SJCRH30 (cell line): ENCODE measurements around the gene NEIL1. TPM values are rescaled to one million over a fixed set of nuclear protein-coding genes. Genes with fewer than 3 reads are reported as not detected.
"Not testable (repeated sequence)": the region's sequence is repeated elsewhere in the genome, so short reads cannot be mapped to it uniquely, and the experiment has no call there.

Experiments
- DNase-seq, 2 experiments: peaks; one replicate each; pipeline ENCODE4 v3.0.0-alpha.2; 2015 to 2020
- H3K27ac ChIP-seq: fragments of 250-450 bp; sonication (Bioruptor Pico); 2 replicates; pipeline ENCODE4 v1.5.1; 2020; ENCODE audit warnings: mild to moderate bottlenecking, moderate library complexity
- H3K27me3 ChIP-seq: fragments of 250-450 bp; sonication (Bioruptor Pico); 2 replicates; pipeline ENCODE4 v1.5.1; 2020; ENCODE audit warnings: mild to moderate bottlenecking, moderate library complexity
- H3K36me3 ChIP-seq: fragments of 250-450 bp; sonication (Bioruptor Pico); 2 replicates; pipeline ENCODE4 v1.5.1; 2020; ENCODE audit warnings: mild to moderate bottlenecking, moderate library complexity
- H3K4me1 ChIP-seq: fragments of 250-450 bp; sonication (Bioruptor Pico); 2 replicates; pipeline ENCODE4 v1.5.1; 2020; ENCODE audit warnings: mild to moderate bottlenecking, moderate library complexity
- H3K4me3 ChIP-seq: fragments of 250-450 bp; sonication (Bioruptor Pico); 2 replicates; pipeline ENCODE4 v1.5.1; 2020; ENCODE audit warnings: mild to moderate bottlenecking, moderate library complexity
- H3K9me3 ChIP-seq: fragments of 250-450 bp; sonication (Bioruptor Pico); replicated peaks from 2 replicates; pipeline ENCODE4 v1.5.1; 2020; ENCODE audit warnings: mild to moderate bottlenecking, moderate library complexity
- total RNA-seq: library from RNA; depleted of rRNA; stranded (reverse); fragments of >200 nt; shearing (Covaris generic); gene quantifications from 2 replicates; pipeline ENCODE4 v1.2.3, GENCODE V29; 2014

NEIL1 gene
- total RNA-seq, 1 experiment from 2014 or later, result 2.0 TPM

- Histone ChIP-seq H3K4me1 (peaks cover 8% of the 10 kb centered on the region), H3K9me3 (no peaks in the 10 kb centered on the region), H3K36me3 (no peaks in the 10 kb centered on the region), H3K27ac (no peak overlapping the region), H3K4me3 (no peak overlapping the region), H3K27me3 (no peaks in the 10 kb centered on the region)
- DNase-seq, result no peak
Observed at GRCh38 chr15:75325922-75326321, 20.9 kb upstream of the NEIL1 start.

- no peak for DNase-seq
- H3K27ac ChIP-seq, result no peak overlapping the region
- H3K4me1 ChIP-seq, result peaks cover 8% of the 10 kb centered on the region
- no peaks in the 10 kb centered on the region for H3K27me3 ChIP-seq
- no peak overlapping the region for H3K4me3 ChIP-seq
- H3K36me3 ChIP-seq, result no peaks in the 10 kb centered on the region
- H3K9me3 ChIP-seq, result no peaks in the 10 kb centered on the region
Observed at GRCh38 chr15:75327005-75327404, 19.8 kb upstream of the NEIL1 start.

DNA sequence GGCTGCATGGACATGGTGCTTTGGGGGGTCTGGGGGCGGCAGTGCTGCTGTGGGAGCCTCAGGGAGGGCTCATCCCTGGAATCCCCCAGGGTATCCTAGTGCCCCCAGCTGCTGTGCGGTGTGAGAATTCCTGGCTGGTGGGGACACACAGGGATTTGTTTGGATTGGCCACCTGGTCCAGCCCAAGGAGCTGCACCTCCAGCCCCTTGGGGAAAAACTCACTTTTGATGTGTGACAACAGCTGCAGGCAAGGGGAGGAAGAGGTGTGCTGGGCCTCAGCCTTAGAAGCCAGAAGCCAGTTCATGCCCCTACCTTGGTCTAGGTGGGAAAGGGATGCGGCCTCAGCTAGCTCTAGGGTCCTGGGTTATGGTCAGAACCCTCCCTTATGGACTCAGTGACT lies 19.3 kb upstream of the NEIL1 start:
- no peaks in the 10 kb centered on the region for H3K9me3 ChIP-seq
- peak; percentile 60 to 78 for DNase-seq
- no peaks in the 10 kb centered on the region for H3K27me3 ChIP-seq
- H3K36me3 ChIP-seq, result no peaks in the 10 kb centered on the region
- H3K4me1 ChIP-seq, result peaks cover 8% of the 10 kb centered on the region
- H3K27ac ChIP-seq, result no peak overlapping the region
- no peak overlapping the region for H3K4me3 ChIP-seq

GRCh38 chr15:75328493-75329314 lies 18.1 kb upstream of the NEIL1 start:
- Histone ChIP-seq H3K9me3 (no peaks in the 10 kb centered on the region), H3K36me3 (no peaks in the 10 kb centered on the region), H3K27ac (no peak overlapping the region), H3K4me3 (no peak overlapping the region), H3K4me1 (peaks cover 8% of the 10 kb centered on the region), H3K27me3 (no peaks in the 10 kb centered on the region)
- DNase-seq, result no peak

GRCh38 chr15:75329571-75329970 lies 17.3 kb upstream of the NEIL1 start:
- no peak for DNase-seq
- Histone ChIP-seq H3K4me3 (no peak overlapping the region), H3K27me3 (no peaks in the 10 kb centered on the region), H3K36me3 (no peaks in the 10 kb centered on the region), H3K4me1 (peaks cover 8% of the 10 kb centered on the region), H3K27ac (no peak overlapping the region), H3K9me3 (no peaks in the 10 kb centered on the region)

- not testable (repeated sequence) for H3K36me3 ChIP-seq, H3K9me3 ChIP-seq, H3K27ac ChIP-seq, DNase-seq, H3K27me3 ChIP-seq, H3K4me3 ChIP-seq
- H3K4me1 ChIP-seq, result peaks cover 14% of the 10 kb centered on the region
Observed at GRCh38 chr15:75332093-75332492, 14.7 kb upstream of the NEIL1 start.

DNA sequence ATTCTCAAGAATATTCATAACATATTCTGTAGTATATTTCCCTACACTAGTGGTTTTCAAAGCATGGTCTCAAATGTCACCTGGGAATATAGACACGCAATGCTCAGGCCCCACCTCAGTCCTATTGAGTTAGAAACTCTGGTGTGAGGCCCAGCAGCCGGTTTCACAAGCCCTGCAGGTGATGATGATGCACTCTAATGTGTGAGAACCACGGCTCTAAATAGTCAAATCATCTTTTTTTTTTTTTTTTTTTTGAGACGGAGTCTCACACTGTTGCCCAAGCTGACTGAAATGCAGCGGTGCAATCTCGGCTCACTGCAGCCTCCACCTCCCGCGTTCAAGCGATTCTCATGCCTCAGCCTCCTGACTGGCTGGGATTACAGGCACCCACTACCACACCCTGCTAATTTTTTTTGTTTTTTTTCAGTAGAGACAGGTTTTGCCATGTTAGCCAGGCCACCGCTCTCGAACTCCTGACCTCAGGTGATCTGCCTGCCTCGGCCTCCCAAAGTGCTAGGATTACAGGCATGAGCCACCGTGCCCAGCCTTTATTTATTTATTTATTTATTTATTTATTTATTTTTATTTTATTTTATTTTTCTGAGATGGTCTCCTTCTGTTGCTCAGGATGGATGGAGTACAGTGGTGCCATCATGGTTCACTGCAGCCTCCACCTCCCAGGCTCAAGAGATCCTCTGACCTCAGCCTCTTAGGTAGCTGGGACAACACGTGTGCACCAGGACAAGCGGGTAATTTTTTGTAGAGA lies 13.0 kb upstream of the NEIL1 start:
- H3K9me3 ChIP-seq, H3K27ac ChIP-seq, H3K27me3 ChIP-seq, DNase-seq, H3K4me1 ChIP-seq, H3K36me3 ChIP-seq, H3K4me3 ChIP-seq: not testable (repeated sequence)

- peak overlapping the region; percentile 65 for H3K27ac ChIP-seq
- no peaks in the 10 kb centered on the region for H3K27me3 ChIP-seq
- no peaks in the 10 kb centered on the region for H3K9me3 ChIP-seq
- DNase-seq, result no peak
- no peaks in the 10 kb centered on the region for H3K36me3 ChIP-seq
- H3K4me1 ChIP-seq, result peaks cover 7% of the 10 kb centered on the region; the same call in 1 of the 2 replicates
- peak overlapping the region; percentile 82 for H3K4me3 ChIP-seq
Observed at GRCh38 chr15:75335313-75335704, 11.5 kb upstream of the NEIL1 start.

- H3K27me3 ChIP-seq, result no peaks in the 10 kb centered on the region
- no peaks in the 10 kb centered on the region for H3K36me3 ChIP-seq
- no peaks in the 10 kb centered on the region for H3K9me3 ChIP-seq
- H3K4me3 ChIP-seq, result peak within 1 kb of the TSS; percentile 82
- peak within 1 kb of the TSS; percentile 65 for H3K27ac ChIP-seq
- DNase-seq, result peak; percentile 98
- H3K4me1 ChIP-seq, result peaks cover 7% of the 10 kb centered on the region; the same call in 1 of the 2 replicates
Observed at GRCh38 chr15:75335705-75336355, 11.0 kb upstream of the NEIL1 start, which contains the start of gene COMMD4. Gene COMMD4 (plus strand): TSS chr15:75336063. CDS start chr15:75336090, 27 bp downstream.

DNA sequence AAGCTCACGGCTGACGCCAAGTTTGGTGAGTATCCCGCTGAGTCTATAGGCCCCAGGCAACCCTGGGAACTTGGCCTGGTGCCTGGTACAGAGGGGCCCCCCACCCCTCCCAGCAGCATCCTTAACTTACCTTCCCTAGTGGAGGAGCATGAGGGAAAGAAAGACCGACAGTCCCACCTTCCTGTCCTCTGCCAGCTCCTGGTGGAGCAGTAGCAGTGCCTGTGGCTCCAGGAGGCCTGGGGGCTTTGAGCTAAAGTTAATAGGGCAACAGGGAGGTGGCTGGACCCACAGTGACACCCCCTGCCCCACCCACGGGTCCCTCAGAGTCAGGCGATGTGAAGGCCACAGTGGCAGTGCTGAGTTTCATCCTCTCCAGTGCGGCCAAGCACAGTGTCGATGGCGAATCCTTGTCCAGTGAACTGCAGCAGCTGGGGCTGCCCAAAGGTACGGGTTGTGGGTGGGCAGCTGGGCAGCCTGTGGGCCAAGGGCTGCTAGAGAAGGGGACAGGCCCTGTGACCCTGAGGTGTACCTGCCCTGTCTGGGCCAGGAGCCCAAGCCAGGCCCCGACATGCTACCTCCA lies 8.1 kb upstream of the NEIL1 start:
- Histone ChIP-seq H3K36me3 (no peaks in the 10 kb centered on the region), H3K4me1 (peaks cover 7% of the 10 kb centered on the region; the same call in 1 of the 2 replicates), H3K9me3 (no peaks in the 10 kb centered on the region), H3K4me3 (no peak overlapping the region), H3K27ac (no peak overlapping the region), H3K27me3 (no peaks in the 10 kb centered on the region)
- no peak for DNase-seq

- Histone ChIP-seq H3K9me3 (no peaks in the 10 kb centered on the region), H3K4me1 (peaks cover 7% of the 10 kb centered on the region; the same call in 1 of the 2 replicates), H3K4me3 (no peak overlapping the region), H3K36me3 (no peaks in the 10 kb centered on the region), H3K27me3 (no peaks in the 10 kb centered on the region), H3K27ac (no peak overlapping the region)
- no peak for DNase-seq
Observed at GRCh38 chr15:75339531-75340240, 7.2 kb upstream of the NEIL1 start.

GRCh38 chr15:75342221-75342620 lies 4.6 kb upstream of the NEIL1 start:
- Histone ChIP-seq H3K27me3 (no peaks in the 10 kb centered on the region; the same call in 1 of the 2 replicates), H3K36me3 (no peaks in the 10 kb centered on the region), H3K9me3 (no peaks in the 10 kb centered on the region), H3K27ac (no peak overlapping the region), H3K4me3 (no peak overlapping the region), H3K4me1 (no peaks in the 10 kb centered on the region; the same call in 1 of the 2 replicates)
- no peak for DNase-seq

- not testable (repeated sequence) for H3K9me3 ChIP-seq, H3K4me1 ChIP-seq, H3K27ac ChIP-seq, H3K4me3 ChIP-seq, H3K36me3 ChIP-seq, DNase-seq, H3K27me3 ChIP-seq
Observed at GRCh38 chr15:75343953-75344352, 2.9 kb upstream of the NEIL1 start.
